ENCODE data around the gene CTNND2.

The CTNND2 gene

GRCh38 chr5:11555171-11555570 lies 349.1 kb downstream of the CTNND2 start:
- TF ChIP-seq, protein P1, sequence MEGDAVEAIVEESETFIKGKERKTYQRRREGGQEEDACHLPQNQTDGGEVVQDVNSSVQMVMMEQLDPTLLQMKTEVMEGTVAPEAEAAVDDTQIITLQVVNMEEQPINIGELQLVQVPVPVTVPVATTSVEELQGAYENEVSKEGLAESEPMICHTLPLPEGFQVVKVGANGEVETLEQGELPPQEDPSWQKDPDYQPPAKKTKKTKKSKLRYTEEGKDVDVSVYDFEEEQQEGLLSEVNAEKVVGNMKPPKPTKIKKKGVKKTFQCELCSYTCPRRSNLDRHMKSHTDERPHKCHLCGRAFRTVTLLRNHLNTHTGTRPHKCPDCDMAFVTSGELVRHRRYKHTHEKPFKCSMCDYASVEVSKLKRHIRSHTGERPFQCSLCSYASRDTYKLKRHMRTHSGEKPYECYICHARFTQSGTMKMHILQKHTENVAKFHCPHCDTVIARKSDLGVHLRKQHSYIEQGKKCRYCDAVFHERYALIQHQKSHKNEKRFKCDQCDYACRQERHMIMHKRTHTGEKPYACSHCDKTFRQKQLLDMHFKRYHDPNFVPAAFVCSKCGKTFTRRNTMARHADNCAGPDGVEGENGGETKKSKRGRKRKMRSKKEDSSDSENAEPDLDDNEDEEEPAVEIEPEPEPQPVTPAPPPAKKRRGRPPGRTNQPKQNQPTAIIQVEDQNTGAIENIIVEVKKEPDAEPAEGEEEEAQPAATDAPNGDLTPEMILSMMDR (IDR thresholded peaks at IDR 0.05; ENCODE audit: insufficient read depth, low read length, poor library complexity, severe bottlenecking), result no peak
- no peak overlapping the region for H3K4me3 ChIP-seq (replicated peaks; ENCODE audit: low read depth, low read length)
- DNase-seq (ENCODE audit: extremely low read depth, insufficient read length), result no peak
- H3K27me3 ChIP-seq (replicated peaks; ENCODE audit: control insufficient read depth, insufficient read depth, low read length), result no peaks in the 10 kb centered on the region
- H3K36me3 ChIP-seq (ENCODE audit: control insufficient read depth, insufficient read depth, low read length), result no peaks in the 10 kb centered on the region

- Histone ChIP-seq H3K36me3 (ENCODE audit: control insufficient read depth, insufficient read depth, low read length) (no peaks in the 10 kb centered on the region), H3K27me3 (replicated peaks; ENCODE audit: control insufficient read depth, insufficient read depth, low read length) (no peaks in the 10 kb centered on the region), H3K4me3 (replicated peaks; ENCODE audit: low read depth, low read length) (no peak overlapping the region)
- TF ChIP-seq, protein P1 (IDR thresholded peaks at IDR 0.05; ENCODE audit: insufficient read depth, low read length, poor library complexity, severe bottlenecking), result no peak
- no peak for DNase-seq (ENCODE audit: extremely low read depth, insufficient read length)
Measured at GRCh38 chr5:11547730-11548129, 356.5 kb downstream of the CTNND2 start.

DNA sequence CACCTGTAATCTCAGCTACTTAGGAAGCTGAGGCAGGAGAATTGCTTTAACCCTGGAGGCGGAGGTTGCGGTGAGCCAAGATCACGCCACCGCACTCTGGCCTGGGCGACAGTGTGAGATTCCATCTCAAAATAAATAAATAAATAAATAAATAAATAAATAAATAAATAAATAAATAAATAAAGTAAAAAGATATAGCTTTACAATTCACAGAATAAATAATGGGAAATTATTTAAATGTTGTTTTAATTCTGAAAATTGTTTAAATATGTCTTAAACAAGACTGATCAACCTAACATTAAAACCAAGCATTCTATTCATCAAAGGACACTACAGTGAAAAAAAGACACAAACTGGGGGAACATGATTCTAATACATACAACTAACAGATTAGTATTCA lies 357.1 kb downstream of the CTNND2 start:
- Histone ChIP-seq H3K27me3 (replicated peaks; ENCODE audit: control insufficient read depth, insufficient read depth, low read length) (no peaks in the 10 kb centered on the region), H3K36me3 (ENCODE audit: control insufficient read depth, insufficient read depth, low read length) (no peaks in the 10 kb centered on the region), H3K4me3 (replicated peaks; ENCODE audit: low read depth, low read length) (no peak overlapping the region)
- TF ChIP-seq, protein P1 (IDR thresholded peaks at IDR 0.05; ENCODE audit: insufficient read depth, low read length, poor library complexity, severe bottlenecking), result no peak
- no peak for DNase-seq (ENCODE audit: extremely low read depth, insufficient read length)

- H3K4me3 ChIP-seq (replicated peaks; ENCODE audit: low read depth, low read length), result no peak overlapping the region
- H3K36me3 ChIP-seq (ENCODE audit: control insufficient read depth, insufficient read depth, low read length), result no peaks in the 10 kb centered on the region
- no peak for DNase-seq (ENCODE audit: extremely low read depth, insufficient read length)
- H3K27me3 ChIP-seq (replicated peaks; ENCODE audit: control insufficient read depth, insufficient read depth, low read length), result no peaks in the 10 kb centered on the region
- TF ChIP-seq, protein P1 (IDR thresholded peaks at IDR 0.05; ENCODE audit: insufficient read depth, low read length, poor library complexity, severe bottlenecking), result no peak
Measured at GRCh38 chr5:11540112-11540511, 364.1 kb downstream of the CTNND2 start.

GRCh38 chr5:11531811-11532555 lies 372.3 kb downstream of the CTNND2 start:
- Histone ChIP-seq H3K36me3 (ENCODE audit: control insufficient read depth, insufficient read depth, low read length) (no peaks in the 10 kb centered on the region), H3K4me3 (replicated peaks; ENCODE audit: low read depth, low read length) (no peak overlapping the region), H3K27me3 (replicated peaks; ENCODE audit: control insufficient read depth, insufficient read depth, low read length) (no peaks in the 10 kb centered on the region)
- TF ChIP-seq, protein P1 (IDR thresholded peaks at IDR 0.05; ENCODE audit: insufficient read depth, low read length, poor library complexity, severe bottlenecking), result no peak
- DNase-seq (ENCODE audit: extremely low read depth, insufficient read length), result no peak
